ENCODE data around the gene UBE2Z. TPM values are rescaled to one million over a fixed set of nuclear protein-coding genes. Genes with fewer than 3 reads are reported as not detected.

UBE2Z gene
- total and polyA plus RNA-seq, 9 of the 15 experiments (the other 6 are each of a cell fraction or from before 2014, with no cell fraction given), result 11.8 to 89.0 (median 38.2) TPM

DNA sequence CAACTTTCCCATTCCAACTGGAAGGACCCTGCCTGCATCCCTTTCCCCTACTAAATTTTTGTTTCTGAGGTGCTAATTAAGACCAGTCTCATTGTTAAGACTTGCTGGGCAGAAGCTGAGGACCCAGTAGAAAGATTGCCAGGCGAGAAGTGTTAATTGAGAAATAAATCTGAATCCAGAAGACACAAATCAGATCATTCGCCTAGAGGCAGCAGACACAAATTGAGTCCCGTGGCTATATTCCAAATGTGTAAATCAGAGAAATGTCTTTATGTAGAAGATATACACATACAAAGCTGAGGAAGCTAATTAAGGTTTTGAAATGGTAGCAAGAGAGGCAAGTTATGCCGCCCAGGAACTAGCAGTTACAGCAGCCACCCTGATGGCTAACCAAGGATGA is 47.8 kb upstream of the UBE2Z start:
- FAIRE-seq (no peak), ATAC-seq (no peak), DNase-seq (ENCODE audit: extremely low read depth in 1 of 4, low spot score in 3 of 4) (no peak)
- Histone ChIP-seq H2AFZ (ENCODE audit: low read depth, low read length) (no peak overlapping the region), H3K36me3 (ENCODE audit: control insufficient read depth, insufficient read depth, low read length) (peaks cover 36% of the 10 kb centered on the region; the same call in 2 of the 3 replicates), H4K20me1 (replicated peaks; ENCODE audit: control insufficient read depth, insufficient read depth, low read length) (no peaks in the 10 kb centered on the region), H3K4me2 (ENCODE audit: insufficient read depth, low read length) (no peak overlapping the region), H3K4me1 (replicated peaks in 1 of 2; ENCODE audit: control insufficient read depth in 2 of 2, insufficient read depth in 2 of 2, low read length in 2 of 2) (no peaks in the 10 kb centered on the region), H3K27me3 (ENCODE audit: control insufficient read depth in 2 of 2, insufficient read depth in 2 of 2, low read length in 2 of 2) (no peaks in the 10 kb centered on the region), H3K27ac (ENCODE audit: extremely low read depth, low read depth, low read length) (no peak overlapping the region), H3K79me2 (ENCODE audit: control insufficient read depth, insufficient read depth, low read length) (no peaks in the 10 kb centered on the region), H3K9ac (ENCODE audit: insufficient read depth in 1 of 2, low read depth in 2 of 2, low read length in 2 of 2) (no peak overlapping the region), H3K9me3 (replicated peaks; ENCODE audit: control insufficient read depth, insufficient read depth, low read depth, low read length) (no peaks in the 10 kb centered on the region), H3K9me1 (ENCODE audit: control insufficient read depth, insufficient read depth, low read length) (no peaks in the 10 kb centered on the region), H3K4me3 (no peak overlapping the region)
- no TSS peak for BruUV-seq (replicated peaks)
- ChIA-PET CTCF (ENCODE audit: low intra/inter-chr PET ratio) (no interaction called here), POLR2A (interaction anchor here (0.5 to 3.1 kb wide), 4 partner anchors 9 to 730 kb away, joined by 3 to 15 read pairs (median 6); no protein-coding TSS in a partner anchor)
- in situ Hi-C loops (cut with MboI), result no loop called here
- 77% methylated on average over 4 of the region's 4 CpGs for WGBS (ENCODE audit: insufficient coverage, low coverage, missing lambda C conversion rate)
- intact Hi-C loops (cut with micrococcal nuclease), result no loop called here
- TF ChIP-seq, protein P1, sequence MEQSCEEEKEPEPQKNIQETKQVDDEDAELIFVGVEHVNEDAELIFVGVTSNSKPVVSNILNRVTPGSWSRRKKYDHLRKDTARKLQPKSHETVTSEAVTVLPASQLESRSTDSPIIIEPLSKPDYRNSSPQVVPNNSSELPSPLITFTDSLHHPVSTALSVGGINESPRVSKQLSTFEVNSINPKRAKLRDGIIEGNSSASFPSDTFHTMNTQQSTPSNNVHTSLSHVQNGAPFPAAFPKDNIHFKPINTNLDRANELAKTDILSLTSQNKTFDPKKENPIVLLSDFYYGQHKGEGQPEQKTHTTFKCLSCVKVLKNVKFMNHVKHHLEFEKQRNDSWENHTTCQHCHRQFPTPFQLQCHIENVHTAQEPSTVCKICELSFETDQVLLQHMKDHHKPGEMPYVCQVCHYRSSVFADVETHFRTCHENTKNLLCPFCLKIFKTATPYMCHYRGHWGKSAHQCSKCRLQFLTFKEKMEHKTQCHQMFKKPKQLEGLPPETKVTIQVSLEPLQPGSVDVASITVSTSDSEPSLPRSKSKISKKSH (CRISPR knock-in tag; IDR thresholded peaks at IDR 0.05), result no peak
- TF ChIP-seq XRCC3 (IDR thresholded peaks at IDR 0.05) (no peak), PTRF (tag; IDR thresholded peaks at IDR 0.05) (no peak), NRF1 (conservative IDR thresholded peaks at IDR 0.05 in 1 of 2, IDR thresholded peaks at IDR 0.05 in 1 of 2) (no peak), ZFP36 (IDR thresholded peaks at IDR 0.05; ENCODE audit: low read depth, low read length, partially characterized antibody) (no peak), ZNF384 (IDR thresholded peaks at IDR 0.05; ENCODE audit: low read depth, low read length) (no peak), NR4A1 (CRISPR knock-in tag; IDR thresholded peaks at IDR 0.05) (no peak), NR4A1 (tag; IDR thresholded peaks at IDR 0.05) (no peak), SMARCC2 (IDR thresholded peaks at IDR 0.05; ENCODE audit: low read depth) (no peak), CHD2 (IDR thresholded peaks at IDR 0.05; ENCODE audit: low read depth, low read length) (no peak), POLR2A (conservative IDR thresholded peaks at IDR 0.05) (no peak)
- TF ChIP-seq, protein P2, sequence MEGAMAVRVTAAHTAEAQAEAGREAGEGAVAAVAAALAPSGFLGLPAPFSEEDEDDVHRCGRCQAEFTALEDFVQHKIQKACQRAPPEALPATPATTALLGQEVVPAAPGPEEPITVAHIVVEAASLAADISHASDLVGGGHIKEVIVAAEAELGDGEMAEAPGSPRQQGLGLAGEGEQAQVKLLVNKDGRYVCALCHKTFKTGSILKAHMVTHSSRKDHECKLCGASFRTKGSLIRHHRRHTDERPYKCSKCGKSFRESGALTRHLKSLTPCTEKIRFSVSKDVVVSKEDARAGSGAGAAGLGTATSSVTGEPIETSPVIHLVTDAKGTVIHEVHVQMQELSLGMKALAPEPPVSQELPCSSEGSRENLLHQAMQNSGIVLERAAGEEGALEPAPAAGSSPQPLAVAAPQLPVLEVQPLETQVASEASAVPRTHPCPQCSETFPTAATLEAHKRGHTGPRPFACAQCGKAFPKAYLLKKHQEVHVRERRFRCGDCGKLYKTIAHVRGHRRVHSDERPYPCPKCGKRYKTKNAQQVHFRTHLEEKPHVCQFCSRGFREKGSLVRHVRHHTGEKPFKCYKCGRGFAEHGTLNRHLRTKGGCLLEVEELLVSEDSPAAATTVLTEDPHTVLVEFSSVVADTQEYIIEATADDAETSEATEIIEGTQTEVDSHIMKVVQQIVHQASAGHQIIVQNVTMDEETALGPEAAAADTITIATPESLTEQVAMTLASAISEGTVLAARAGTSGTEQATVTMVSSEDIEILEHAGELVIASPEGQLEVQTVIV (CRISPR knock-in tag; IDR thresholded peaks at IDR 0.05; ENCODE audit: borderline replicate concordance), result no peak
- TF ChIP-seq, protein P3, sequence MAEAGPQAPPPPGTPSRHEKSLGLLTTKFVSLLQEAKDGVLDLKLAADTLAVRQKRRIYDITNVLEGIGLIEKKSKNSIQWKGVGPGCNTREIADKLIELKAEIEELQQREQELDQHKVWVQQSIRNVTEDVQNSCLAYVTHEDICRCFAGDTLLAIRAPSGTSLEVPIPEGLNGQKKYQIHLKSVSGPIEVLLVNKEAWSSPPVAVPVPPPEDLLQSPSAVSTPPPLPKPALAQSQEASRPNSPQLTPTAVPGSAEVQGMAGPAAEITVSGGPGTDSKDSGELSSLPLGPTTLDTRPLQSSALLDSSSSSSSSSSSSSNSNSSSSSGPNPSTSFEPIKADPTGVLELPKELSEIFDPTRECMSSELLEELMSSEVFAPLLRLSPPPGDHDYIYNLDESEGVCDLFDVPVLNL (CRISPR knock-in tag; IDR thresholded peaks at IDR 0.05; ENCODE audit: low read depth), result no peak
- TF ChIP-seq, protein P4, sequence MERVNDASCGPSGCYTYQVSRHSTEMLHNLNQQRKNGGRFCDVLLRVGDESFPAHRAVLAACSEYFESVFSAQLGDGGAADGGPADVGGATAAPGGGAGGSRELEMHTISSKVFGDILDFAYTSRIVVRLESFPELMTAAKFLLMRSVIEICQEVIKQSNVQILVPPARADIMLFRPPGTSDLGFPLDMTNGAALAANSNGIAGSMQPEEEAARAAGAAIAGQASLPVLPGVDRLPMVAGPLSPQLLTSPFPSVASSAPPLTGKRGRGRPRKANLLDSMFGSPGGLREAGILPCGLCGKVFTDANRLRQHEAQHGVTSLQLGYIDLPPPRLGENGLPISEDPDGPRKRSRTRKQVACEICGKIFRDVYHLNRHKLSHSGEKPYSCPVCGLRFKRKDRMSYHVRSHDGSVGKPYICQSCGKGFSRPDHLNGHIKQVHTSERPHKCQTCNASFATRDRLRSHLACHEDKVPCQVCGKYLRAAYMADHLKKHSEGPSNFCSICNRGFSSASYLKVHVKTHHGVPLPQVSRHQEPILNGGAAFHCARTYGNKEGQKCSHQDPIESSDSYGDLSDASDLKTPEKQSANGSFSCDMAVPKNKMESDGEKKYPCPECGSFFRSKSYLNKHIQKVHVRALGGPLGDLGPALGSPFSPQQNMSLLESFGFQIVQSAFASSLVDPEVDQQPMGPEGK (CRISPR knock-in tag; IDR thresholded peaks at IDR 0.05; ENCODE audit: borderline replicate concordance), result no peak
- TF ChIP-seq, protein P5, sequence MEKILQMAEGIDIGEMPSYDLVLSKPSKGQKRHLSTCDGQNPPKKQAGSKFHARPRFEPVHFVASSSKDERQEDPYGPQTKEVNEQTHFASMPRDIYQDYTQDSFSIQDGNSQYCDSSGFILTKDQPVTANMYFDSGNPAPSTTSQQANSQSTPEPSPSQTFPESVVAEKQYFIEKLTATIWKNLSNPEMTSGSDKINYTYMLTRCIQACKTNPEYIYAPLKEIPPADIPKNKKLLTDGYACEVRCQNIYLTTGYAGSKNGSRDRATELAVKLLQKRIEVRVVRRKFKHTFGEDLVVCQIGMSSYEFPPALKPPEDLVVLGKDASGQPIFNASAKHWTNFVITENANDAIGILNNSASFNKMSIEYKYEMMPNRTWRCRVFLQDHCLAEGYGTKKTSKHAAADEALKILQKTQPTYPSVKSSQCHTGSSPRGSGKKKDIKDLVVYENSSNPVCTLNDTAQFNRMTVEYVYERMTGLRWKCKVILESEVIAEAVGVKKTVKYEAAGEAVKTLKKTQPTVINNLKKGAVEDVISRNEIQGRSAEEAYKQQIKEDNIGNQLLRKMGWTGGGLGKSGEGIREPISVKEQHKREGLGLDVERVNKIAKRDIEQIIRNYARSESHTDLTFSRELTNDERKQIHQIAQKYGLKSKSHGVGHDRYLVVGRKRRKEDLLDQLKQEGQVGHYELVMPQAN (IDR thresholded peaks at IDR 0.05; ENCODE audit: borderline replicate concordance), result no peak
